Measurements from ENCODE around the gene RCN1.
"Not testable (repeated sequence)": the region's sequence is repeated elsewhere in the genome, so short reads cannot be mapped to it uniquely, and the experiment has no call there.

RCN1 gene

DNA sequence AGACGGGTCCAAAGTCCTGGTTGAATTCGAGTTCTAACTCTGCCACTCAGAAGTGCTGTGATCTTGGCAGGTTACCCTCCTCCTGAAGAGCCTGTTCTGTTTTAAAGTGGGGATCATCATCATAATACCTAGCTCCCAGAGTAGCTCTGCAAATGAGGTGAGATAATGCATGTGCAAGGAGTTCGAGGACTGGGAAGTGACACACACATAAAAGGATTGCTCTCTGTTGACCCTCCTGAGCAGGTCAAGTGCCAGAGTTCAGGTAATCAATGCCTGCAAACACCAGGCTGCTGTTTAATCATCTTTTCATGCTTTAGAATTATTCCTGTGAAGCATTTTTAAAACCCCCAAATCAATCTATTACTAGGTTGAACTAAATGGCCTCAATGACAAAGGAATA, 19.9 kb downstream of the RCN1 start:
- no peak for DNase-seq (ENCODE audit: low spot score)

DNA sequence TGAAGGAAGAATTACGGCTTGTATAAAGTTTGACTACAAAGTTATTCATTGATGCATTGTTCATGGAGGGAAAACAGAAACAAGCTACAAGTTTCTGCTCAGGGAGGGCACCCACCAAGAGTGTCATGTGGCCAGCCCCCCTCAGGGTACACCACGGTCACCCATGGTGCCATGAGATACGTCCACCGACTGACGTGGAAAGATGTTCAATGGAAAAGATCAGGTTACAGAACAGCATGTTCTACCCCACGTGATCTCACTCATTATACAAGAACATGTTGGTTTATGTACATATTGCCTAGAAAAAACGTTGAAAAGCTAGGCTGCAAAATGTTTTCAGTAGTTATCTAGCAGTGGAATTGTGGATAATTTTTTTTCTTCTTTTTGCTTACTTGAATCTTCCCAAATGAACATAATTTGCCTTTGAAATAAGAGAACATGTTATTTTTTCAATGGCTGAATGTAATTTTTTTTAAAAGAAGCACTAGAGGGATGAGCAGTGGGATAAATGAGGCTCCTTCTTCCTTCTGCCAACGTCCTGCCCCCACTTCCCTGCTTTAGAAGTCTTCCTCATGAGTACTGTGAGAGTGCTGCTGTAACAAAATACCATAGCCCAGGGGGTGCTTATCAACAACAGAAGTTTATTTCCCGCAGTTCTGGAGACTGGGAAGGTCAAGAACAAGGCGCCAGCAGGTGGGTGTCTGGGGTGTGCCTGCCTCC, 22.5 kb downstream of the RCN1 start:
- DNase-seq (ENCODE audit: low spot score) = no peak

DNA sequence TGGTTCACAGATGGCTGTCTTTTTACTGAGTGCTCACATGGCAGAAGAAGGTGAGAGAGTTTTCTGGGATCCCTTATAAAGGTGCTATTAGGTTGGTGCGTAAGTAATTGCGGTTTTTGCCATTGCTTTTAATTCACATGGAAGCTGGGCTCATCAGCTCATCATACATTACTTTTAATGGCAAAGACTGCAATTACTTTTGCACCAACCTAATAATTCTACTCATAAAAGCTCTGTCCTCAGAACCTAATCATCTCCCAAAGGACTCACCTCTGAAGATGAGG, 23.0 kb downstream of the RCN1 start:
- no peak for DNase-seq (ENCODE audit: low spot score)

DNA sequence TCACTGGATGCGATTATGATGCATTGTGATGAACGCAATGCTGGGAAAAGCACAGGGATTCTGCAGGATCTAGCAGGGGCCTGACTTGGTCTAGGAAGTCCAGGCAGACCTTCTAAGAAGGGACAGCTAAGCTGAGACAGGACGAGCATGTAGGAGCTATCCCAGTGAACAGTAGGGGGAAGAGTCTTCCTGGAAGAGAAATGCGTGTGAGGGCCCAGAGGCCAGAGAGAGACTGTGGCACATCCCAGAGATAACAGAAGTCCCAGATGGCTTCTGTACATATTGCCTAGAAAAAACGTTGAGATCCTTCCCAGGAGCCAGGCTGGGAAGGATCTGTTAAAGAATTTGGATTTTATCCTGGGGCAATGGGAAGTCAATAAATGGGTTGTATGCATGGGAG, 24.6 kb downstream of the RCN1 start:
- DNase-seq (ENCODE audit: low spot score) = no peak

GRCh38 chr11:32116668-32117067, 25.8 kb downstream of the RCN1 start:
- DNase-seq (ENCODE audit: low spot score) = no peak

DNA sequence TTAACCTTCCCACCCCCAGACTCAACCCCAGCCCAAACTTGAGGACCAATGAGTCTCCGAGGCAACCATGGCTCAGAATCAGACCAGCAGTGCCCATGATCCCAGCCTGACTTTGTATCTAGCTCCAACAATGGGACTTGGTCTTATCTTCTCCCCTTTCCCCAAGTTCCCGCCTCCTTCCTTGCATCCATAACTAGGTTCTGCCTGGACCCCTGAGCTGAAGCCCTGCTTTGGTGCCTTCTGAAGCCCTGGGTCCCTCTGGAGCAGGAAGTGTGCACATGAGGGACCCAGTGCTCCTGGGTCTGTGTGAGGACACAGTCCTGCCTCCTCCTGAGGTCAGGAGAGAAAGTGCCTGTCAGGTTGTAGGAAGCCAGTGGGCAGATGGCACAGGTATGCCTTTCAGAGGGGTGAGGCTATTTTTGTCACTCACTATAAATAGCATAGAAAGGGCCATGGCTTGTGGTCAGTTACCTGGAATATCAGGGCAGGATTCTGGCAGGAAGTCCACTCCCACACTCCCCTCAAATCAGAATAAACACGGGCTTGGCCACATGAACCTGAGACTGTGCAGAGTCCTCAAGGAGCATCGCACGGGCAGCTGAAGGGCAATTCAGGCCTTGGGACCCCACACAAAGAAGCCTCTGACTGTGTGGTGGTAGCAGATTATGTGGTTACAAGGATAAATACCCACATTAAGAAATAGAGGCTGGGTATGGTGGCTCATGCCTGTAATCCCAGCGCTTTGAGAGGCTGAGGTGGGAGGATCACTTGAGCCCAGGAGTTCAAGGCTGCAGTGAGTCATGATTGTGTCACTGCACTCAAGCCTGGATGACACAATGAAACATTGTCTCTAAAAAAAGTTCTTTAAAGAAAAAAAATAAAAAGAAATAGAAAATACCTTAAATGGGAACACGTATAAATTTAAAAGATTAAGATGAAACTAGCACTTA, 27.4 kb downstream of the RCN1 start:
- DNase-seq (ENCODE audit: low spot score) = no peak

DNA sequence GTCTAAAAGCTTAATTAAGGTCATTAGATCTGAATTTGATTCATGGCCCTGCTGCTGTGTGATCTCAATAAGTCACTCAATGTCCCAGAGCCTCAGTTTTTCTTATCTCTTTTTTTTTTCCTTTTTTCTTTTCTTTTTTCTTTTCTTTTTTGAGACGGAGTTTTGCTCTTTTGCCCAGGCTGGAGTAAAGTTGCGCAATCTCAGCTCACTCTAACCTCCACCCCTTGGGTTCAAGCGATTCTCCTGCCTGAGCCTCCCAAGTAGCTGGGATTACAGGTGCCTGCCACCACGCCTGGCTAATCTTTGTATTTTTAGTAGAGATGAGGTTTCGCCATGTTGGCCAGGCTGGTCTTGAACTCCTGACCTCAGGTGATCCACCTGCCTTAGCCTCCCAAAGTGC, 28.3 kb downstream of the RCN1 start:
- DNase-seq (ENCODE audit: low spot score) = not testable (repeated sequence)

GRCh38 chr11:32121012-32121411, 30.1 kb downstream of the RCN1 start:
- no peak for DNase-seq (ENCODE audit: low spot score)

- DNase-seq (ENCODE audit: low spot score) = no peak
Observed at GRCh38 chr11:32122200-32122599, 31.3 kb downstream of the RCN1 start.

- DNase-seq (ENCODE audit: low spot score) = no peak
Observed at GRCh38 chr11:32131321-32131720, 40.4 kb downstream of the RCN1 start.

GRCh38 chr11:32136657-32137056, 45.8 kb downstream of the RCN1 start:
- no peak for DNase-seq (ENCODE audit: low spot score)

DNA sequence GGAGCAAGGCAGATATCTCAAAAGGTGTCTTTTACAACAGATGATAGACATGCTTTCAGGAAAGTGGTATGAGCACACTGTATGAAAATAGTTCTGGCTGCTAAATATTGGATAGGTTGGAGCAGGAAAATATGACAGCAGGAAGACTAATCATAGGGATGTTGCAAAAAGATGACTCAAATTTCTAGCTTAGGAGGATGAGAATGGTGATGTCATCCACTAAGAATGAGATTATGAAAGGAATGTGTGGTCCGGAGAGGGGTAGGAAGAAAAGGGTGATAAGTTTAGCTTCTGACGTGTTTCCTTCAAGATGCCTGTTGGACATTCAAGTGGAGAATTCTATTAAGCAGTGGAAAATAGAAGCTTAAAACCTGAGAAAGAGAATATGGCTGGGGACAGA, 46.4 kb downstream of the RCN1 start:
- DNase-seq (ENCODE audit: low spot score) = no peak

DNA sequence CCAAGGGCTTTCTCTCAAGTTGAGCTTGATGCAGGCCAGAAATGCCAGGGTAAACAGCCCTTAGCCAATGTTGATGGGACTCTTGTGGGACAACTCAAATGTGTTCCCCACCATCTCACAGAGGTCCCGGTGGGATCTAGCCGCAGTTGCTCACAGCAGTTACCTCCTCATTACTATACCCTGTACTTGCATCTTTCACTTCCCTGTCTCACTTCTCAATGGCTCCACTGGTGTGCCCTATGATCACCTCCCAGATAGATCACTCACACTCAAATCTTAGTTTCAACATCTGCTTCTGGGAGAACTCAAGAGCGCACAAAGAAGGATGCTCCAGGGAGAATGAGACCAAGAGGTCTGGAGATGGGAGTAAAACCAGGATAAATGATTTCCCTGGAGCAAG, 47.0 kb downstream of the RCN1 start:
- DNase-seq (ENCODE audit: low spot score) = no peak

GRCh38 chr11:32138902-32139301, 48.0 kb downstream of the RCN1 start:
- no peak for DNase-seq (ENCODE audit: low spot score)

GRCh38 chr11:32139896-32140520, 49.1 kb downstream of the RCN1 start:
- DNase-seq (ENCODE audit: low spot score) = no peak

GRCh38 chr11:32141745-32142546, 51.1 kb downstream of the RCN1 start:
- DNase-seq (ENCODE audit: low spot score) = no peak

DNA sequence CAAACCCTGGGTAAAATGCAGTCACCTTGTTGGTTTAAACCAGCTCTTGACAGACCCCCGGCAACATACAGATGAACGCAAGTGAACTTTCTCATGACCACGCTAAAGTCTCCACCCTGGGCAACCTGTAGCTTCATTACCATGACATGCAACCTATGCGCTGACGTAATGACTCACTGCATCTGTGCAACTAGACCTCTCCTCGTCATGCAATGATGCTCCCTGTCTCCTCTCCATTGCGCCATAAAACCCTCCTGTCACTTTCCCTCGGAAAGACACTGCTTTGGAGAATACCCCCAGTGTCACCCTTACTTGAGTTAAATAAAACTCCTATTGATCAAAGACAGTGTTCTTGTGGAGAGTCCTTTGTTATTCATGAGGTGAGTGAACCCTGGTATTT, 52.5 kb downstream of the RCN1 start:
- DNase-seq (ENCODE audit: low spot score) = no peak

GRCh38 chr11:32145282-32145681, 54.4 kb downstream of the RCN1 start:
- no peak for DNase-seq (ENCODE audit: low spot score)

DNA sequence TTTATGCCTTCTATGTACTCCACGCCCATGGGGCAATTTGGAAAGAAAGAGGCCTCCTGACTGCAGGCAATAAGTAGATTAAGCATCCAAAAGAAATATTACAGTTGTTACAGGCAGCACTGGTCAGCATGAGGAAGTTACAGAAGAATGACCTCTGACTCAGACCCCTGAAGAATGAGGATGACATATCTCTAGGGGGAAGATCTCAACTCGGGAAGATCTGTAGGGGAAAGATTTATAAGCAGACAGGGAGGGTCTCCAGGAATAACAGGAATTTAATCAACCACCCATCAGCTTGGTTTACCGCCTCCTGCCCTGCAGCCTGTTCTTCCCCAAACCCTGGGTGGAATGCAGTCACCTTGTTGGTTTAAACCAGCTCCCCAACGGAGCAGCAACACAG, 58.0 kb downstream of the RCN1 start:
- no peak for DNase-seq (ENCODE audit: low spot score)

DNA sequence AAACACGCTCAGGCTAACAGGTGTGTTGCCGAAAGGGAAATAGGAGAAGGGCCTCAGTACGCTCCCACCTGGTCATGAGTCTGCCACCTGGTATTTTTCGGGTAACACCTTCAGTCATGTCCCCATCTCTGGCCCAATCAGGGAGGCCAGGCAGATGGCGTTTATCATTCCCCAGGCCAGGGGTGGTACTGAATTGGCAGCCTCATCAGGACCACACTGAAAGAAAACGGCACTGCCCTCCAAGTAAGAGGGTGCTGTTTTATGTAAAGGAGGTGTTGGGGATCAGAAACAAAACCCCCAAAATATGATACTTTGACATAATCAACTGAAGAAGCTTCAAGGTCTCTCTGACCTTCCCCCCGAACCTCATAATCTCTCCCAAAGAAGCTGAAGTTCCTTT, 58.9 kb downstream of the RCN1 start:
- DNase-seq (ENCODE audit: low spot score) = no peak

- DNase-seq (ENCODE audit: low spot score) = no peak
Observed at GRCh38 chr11:32151027-32151426, 60.2 kb downstream of the RCN1 start.

- DNase-seq (ENCODE audit: low spot score) = no peak
Observed at GRCh38 chr11:32152216-32152615, 61.3 kb downstream of the RCN1 start.

Data from SK-N-DZ (cell line).